NB4 (cell line): ENCODE data around the gene ATP2B1.
"Not testable (repeated sequence)": the region's sequence is repeated elsewhere in the genome, so short reads cannot be mapped to it uniquely, and the experiment has no call there.

ENCODE experiments used
- DNase-seq: peaks from one replicate; pipeline ENCODE4 v3.0.0; 2010; ENCODE audit warnings: low read depth
- H3K4me3 ChIP-seq: one replicate; pipeline ENCODE4 v1.5.1; 2011; ENCODE audit warnings: mild to moderate bottlenecking, low read depth, low read length, moderate library complexity
- MYC ChIP-seq: IDR thresholded peaks from 2 replicates; pipeline ENCODE4 v1.6.1; 2011; ENCODE audit warnings: low read depth, low read length
- POLR2A ChIP-seq: IDR thresholded peaks from 2 replicates; pipeline ENCODE4 v1.6.1; 2011; ENCODE audit warnings: mild to moderate bottlenecking; ENCODE audit not compliant: insufficient read length; ENCODE audit errors: extremely low read depth
- TF ChIP-seq, protein P1 (sequence below): IDR thresholded peaks from one replicate; pipeline ENCODE4 v1.5.1; 2012; ENCODE audit warnings: low read depth, low read length
- TF ChIP-seq, protein P2 (sequence below): IDR thresholded peaks from 2 replicates; pipeline ENCODE4 v1.6.1; 2011; ENCODE audit warnings: low read depth, low read length

ATP2B1 gene

DNA sequence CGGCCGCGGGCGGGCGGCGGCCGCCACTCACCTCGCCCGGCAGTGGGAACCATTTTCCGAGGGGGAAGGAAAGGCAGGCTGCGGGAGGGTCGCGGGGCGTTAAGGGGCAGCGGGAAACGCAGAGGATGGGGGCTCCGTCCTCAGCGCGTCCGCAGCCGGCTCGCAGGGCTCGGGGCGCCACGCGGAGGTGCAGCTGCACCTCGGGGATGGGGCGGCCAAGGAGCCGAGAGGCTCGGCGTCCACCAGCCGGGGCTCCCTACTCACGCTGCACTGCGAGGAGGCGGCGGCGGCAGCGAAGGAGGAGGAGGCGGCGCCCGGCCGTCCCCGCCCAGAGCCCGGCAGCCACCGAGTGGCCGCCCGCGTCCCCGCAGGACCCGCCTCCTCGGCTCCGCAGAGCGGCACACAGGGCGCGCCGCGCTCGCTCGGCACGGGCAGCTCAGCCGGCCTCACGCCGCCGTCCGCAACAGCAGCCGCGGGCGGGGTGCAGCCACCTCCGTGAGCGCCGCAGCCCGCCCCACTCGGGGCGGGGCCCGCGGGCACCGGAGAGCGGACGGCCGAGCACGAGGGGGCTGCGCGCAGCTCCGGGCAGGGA is at the start of gene ATP2B1:
ATP2B1 (minus strand) TSS at position 274 of the 592 bp plus-strand sequence. CDS start 52,952 bp downstream, outside the sequence.
- TF ChIP-seq, protein P1, sequence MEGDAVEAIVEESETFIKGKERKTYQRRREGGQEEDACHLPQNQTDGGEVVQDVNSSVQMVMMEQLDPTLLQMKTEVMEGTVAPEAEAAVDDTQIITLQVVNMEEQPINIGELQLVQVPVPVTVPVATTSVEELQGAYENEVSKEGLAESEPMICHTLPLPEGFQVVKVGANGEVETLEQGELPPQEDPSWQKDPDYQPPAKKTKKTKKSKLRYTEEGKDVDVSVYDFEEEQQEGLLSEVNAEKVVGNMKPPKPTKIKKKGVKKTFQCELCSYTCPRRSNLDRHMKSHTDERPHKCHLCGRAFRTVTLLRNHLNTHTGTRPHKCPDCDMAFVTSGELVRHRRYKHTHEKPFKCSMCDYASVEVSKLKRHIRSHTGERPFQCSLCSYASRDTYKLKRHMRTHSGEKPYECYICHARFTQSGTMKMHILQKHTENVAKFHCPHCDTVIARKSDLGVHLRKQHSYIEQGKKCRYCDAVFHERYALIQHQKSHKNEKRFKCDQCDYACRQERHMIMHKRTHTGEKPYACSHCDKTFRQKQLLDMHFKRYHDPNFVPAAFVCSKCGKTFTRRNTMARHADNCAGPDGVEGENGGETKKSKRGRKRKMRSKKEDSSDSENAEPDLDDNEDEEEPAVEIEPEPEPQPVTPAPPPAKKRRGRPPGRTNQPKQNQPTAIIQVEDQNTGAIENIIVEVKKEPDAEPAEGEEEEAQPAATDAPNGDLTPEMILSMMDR, result peak; percentile 7
- peak; percentile 64 for TF ChIP-seq MYC
- TF ChIP-seq, protein P2, sequence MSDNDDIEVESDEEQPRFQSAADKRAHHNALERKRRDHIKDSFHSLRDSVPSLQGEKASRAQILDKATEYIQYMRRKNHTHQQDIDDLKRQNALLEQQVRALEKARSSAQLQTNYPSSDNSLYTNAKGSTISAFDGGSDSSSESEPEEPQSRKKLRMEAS, result peak; percentile 34; the same call in 1 of the 2 replicates
- TF ChIP-seq POLR2A, result peak; percentile 79

DNA sequence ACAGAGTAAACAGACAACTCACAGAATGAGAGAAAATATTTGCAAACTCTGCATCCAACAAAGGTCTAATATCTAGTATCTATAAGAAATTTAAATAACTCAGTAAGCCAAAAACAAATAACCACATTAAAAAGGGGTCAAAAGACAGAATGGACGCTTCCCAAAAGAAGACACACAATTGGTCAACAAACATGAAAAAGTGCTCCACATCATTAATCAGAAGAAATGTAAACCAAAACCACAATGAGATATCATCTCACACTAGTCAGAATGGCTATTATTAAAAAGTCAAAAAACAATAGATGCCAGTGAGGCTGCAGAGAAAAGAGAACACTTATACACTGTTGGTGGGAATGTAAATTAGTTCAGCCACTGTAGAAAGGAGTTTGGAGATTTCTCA is 49.3 kb upstream of the ATP2B1 start:
- DNase-seq, H3K4me3 ChIP-seq: not testable (repeated sequence)

More for the DNA sequence above, at the start of gene ATP2B1:
- DNase-seq, result peak; percentile 95
- H3K4me3 ChIP-seq, result peak within 1 kb of the TSS; percentile 72

DNA sequence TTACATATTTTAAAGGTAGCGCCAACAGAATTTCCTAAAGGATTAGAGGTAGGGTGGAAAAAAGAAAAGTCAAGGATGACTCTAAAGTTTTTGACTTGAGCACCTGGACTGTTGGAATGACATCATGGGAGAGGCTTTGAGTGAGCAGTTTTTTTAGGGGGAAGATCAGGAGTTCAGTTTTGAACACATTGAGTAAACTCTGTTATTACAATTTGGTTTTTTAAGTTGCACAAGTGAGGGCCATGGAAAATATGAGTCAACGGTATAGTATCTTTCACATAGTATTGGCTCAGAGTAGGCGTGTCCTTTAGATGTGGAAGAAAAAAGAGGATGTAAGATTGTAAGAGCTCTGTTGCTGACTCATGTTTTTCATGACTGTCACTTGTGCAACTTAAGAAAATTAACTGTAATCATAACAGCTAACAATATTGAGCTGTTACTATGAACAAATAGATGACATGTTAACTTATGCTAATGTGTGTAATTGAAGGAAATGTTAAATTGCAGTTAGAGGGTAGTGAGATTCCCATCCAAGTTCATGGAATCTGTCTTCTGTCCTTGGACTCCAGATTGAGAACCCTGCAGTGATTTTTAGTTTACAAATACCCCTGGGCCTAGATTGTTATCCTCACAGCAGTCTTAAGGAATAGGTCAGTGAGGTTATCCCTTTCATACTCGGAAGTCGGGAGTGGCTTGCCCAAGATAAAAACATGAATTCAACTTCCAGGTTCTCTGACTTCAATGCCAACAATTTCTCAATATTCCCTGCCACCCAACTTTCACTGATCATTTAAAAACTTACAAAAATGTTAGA is 48.2 kb upstream of the ATP2B1 start:
- peak; percentile 100 for DNase-seq
- no peak for TF ChIP-seq POLR2A
- TF ChIP-seq, protein P2, result peak; percentile 36
- TF ChIP-seq MYC, result peak; percentile 65
- TF ChIP-seq, protein P1, result no peak
- H3K4me3 ChIP-seq, result no peak overlapping the region

DNA sequence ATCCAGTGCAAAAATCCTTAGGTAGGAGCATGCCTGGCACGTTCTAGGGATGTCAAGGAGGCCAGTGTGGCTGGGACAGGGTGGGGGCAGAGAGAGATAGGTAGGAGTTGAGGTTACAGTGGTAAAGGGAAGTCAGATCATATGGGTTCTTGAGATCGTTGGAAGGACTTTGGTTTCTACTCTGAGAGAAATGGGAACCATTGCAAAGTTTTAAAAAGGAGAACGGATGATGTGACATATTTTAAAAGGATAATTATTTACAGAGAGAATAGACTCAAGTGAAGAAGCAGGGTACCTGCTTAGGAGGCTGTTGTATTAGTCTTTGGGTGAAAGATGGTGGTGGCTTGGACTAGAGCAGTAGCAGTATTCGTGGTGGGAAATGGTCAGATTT is 47.6 kb upstream of the ATP2B1 start:
- DNase-seq, result peak; percentile 78
- H3K4me3 ChIP-seq, result no peak overlapping the region
- TF ChIP-seq MYC (no peak), POLR2A (no peak)
- TF ChIP-seq, protein P1, result no peak
- TF ChIP-seq, protein P2, result no peak

DNA sequence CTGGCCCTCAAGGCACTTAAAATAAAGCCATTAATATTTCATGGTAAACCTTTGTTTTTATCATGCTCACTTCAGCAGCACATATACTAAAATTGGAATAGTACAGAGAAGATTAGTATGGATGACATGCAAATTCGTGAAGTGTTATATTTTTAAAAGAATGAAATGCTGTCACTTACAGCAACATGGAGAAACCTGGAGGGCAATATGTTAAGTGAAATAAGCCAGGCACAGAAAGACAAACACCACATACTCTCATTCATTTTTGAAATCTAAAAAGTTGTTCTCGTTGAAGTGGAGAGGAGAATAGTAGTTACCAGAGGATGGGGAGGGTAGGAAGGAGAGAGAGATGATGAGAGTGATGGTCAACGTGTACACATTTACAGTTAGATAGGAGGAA is 45.4 kb upstream of the ATP2B1 start:
- no peak overlapping the region for H3K4me3 ChIP-seq
- no peak for DNase-seq
- TF ChIP-seq MYC (no peak), POLR2A (no peak)
- TF ChIP-seq, protein P1, result no peak
- TF ChIP-seq, protein P2, result no peak

DNA sequence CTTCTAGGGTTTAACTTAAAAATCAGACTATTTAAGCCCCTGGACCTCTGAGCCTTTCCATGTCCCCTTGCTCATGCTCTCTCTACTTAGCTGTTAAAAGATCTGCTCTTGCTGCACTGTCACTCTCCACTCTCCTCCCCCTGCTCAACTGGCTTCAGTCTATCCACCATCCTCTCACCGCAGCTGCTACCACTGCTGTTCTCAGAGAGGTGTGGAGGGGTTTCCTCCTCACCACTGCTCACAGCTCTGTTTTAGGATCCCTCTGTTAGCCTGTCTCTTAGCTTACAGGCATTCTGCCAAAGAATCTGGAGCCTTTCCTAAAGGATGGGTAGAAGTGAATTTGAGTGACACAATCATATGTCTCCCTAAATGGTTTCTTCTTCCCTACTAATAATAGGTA is 43.7 kb upstream of the ATP2B1 start:
- H3K4me3 ChIP-seq, result no peak overlapping the region
- DNase-seq, result no peak
- TF ChIP-seq, protein P1, result no peak
- TF ChIP-seq, protein P2, result no peak
- TF ChIP-seq POLR2A (no peak), MYC (no peak)
